IMR-90 (cell line): ENCODE measurements around the gene CREB5.

Source experiments
- BHLHE40 ChIP-seq: fragments of 150-350 bp; IDR thresholded peaks from 2 replicates; pipeline ENCODE4 v1.6.1; 2016; ENCODE audit warnings: mild to moderate bottlenecking, low read depth, low read length
- POLR2A ChIP-seq: IDR thresholded peaks from 2 replicates; pipeline ENCODE4 v1.6.1; 2012; ENCODE audit warnings: mild to moderate bottlenecking, low read depth, low read length

DNA sequence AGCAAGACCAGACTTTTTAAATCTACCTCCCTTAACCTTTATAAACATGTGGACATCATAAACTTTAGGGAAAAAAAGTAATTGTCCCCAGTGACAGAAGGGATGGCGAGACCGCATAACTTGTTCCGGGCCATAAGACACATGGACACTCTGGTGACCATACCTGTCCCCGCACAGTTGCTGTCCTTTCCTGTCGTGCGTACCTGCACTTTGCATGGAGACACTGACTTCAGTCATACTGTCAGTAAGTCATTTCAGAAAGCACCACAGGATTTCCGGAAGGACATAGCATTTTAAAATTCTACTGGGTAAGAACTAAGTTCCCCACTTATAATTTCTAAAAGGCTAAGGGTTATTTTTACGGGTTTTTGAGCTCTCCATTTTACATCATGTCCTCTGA is 120.9 kb downstream of the CREB5 start:
- TF ChIP-seq POLR2A (no peak), BHLHE40 (no peak)
